BE2C (cell line): Measurements from ENCODE around the gene PRKAA2.

Experiments
- DNase-seq: peaks from one replicate; pipeline ENCODE4 v3.0.0-alpha.2; 2020
- H3K27me3 ChIP-seq: fragments of 250-450 bp; sonication (Bioruptor Pico); 2 replicates; pipeline ENCODE4 v1.5.1; 2020; ENCODE audit warnings: mild to moderate bottlenecking
- H3K36me3 ChIP-seq: fragments of 250-450 bp; sonication (Bioruptor Pico); 2 replicates; pipeline ENCODE4 v1.5.1; 2020; ENCODE audit warnings: mild to moderate bottlenecking
- H3K4me1 ChIP-seq: fragments of 250-450 bp; sonication (Bioruptor Pico); 2 replicates; pipeline ENCODE4 v1.5.1; 2020
- H3K4me3 ChIP-seq: 2 replicates; pipeline ENCODE4 v1.5.1; 2011; ENCODE audit warnings: low read depth, low read length
- H3K9me3 ChIP-seq: fragments of 250-450 bp; sonication (Bioruptor Pico); 2 replicates; pipeline ENCODE4 v1.5.1; 2020
- TF ChIP-seq, protein P1 (sequence below): IDR thresholded peaks from 2 replicates; pipeline ENCODE4 v1.5.1; 2012; ENCODE audit warnings: mild to moderate bottlenecking, low read depth, low read length

PRKAA2 gene

DNA sequence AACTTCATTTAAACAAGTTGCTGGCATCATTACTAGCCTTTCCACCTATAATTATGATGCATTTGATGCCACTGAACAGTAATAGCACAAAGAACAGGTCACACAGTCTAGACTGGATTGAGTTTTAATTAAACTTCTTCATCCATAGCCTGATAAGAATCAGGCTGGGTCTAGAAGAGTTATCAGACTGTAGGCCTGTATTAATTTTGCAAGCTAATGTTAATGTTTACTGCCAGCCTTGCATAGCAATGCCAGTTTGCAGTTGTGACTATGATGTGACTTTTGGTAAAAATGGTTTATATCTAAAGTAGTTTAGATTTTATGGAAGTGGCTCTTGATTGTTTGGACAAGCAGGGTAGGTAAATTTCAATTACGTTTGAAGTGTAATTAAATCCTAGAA is 68.0 kb downstream of the PRKAA2 start:
- no peaks in the 10 kb centered on the region for H3K36me3 ChIP-seq
- no peaks in the 10 kb centered on the region for H3K4me1 ChIP-seq
- no peaks in the 10 kb centered on the region for H3K27me3 ChIP-seq
- TF ChIP-seq, protein P1, sequence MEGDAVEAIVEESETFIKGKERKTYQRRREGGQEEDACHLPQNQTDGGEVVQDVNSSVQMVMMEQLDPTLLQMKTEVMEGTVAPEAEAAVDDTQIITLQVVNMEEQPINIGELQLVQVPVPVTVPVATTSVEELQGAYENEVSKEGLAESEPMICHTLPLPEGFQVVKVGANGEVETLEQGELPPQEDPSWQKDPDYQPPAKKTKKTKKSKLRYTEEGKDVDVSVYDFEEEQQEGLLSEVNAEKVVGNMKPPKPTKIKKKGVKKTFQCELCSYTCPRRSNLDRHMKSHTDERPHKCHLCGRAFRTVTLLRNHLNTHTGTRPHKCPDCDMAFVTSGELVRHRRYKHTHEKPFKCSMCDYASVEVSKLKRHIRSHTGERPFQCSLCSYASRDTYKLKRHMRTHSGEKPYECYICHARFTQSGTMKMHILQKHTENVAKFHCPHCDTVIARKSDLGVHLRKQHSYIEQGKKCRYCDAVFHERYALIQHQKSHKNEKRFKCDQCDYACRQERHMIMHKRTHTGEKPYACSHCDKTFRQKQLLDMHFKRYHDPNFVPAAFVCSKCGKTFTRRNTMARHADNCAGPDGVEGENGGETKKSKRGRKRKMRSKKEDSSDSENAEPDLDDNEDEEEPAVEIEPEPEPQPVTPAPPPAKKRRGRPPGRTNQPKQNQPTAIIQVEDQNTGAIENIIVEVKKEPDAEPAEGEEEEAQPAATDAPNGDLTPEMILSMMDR = no peak
- no peak overlapping the region for H3K4me3 ChIP-seq
- DNase-seq = no peak
- no peaks in the 10 kb centered on the region for H3K9me3 ChIP-seq

DNA sequence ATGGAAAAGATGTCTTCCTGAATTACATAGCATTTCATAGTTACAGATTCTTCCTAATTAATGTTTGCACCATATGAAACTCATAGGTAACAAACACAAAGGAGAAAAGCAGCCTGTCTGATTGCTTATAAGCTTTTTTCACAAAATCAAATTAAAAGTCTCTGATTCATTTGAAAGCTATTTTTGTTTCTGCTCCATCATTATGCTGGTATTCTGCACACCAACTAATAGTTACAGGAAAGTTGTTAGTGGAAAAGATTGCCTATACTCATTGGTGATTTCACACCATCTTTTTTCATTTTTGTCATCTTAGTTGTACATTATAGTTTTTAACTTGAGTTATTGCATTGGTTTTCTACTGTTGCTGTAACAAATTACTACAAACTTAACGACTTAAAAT is 70.0 kb downstream of the PRKAA2 start:
- no peaks in the 10 kb centered on the region for H3K4me1 ChIP-seq
- H3K9me3 ChIP-seq = no peaks in the 10 kb centered on the region
- no peaks in the 10 kb centered on the region for H3K36me3 ChIP-seq
- no peak overlapping the region for H3K4me3 ChIP-seq
- no peak for DNase-seq
- TF ChIP-seq, protein P1 = no peak
- H3K27me3 ChIP-seq = no peaks in the 10 kb centered on the region

DNA sequence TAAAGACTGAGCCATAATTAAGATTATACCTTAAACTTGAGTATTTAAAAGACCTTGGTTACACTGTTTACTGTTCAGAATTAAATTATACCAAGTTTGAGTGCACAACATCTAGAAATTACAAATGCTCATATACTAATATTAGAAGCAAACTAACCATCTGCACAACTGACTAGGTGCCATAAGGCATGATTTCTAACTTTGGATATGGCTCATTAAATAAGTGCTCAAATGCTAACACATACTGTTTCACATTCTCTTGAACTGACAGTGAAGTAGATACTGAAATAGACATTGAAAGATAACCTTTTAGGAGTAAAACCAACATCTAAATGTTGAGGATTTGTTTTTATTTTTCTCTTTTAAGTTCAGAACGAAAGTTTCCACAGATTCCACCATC is 74.1 kb downstream of the PRKAA2 start:
- TF ChIP-seq, protein P1 = no peak
- no peaks in the 10 kb centered on the region for H3K27me3 ChIP-seq
- H3K4me1 ChIP-seq = no peaks in the 10 kb centered on the region
- no peak for DNase-seq
- H3K36me3 ChIP-seq = no peaks in the 10 kb centered on the region
- no peak overlapping the region for H3K4me3 ChIP-seq
- H3K9me3 ChIP-seq = no peaks in the 10 kb centered on the region

DNA sequence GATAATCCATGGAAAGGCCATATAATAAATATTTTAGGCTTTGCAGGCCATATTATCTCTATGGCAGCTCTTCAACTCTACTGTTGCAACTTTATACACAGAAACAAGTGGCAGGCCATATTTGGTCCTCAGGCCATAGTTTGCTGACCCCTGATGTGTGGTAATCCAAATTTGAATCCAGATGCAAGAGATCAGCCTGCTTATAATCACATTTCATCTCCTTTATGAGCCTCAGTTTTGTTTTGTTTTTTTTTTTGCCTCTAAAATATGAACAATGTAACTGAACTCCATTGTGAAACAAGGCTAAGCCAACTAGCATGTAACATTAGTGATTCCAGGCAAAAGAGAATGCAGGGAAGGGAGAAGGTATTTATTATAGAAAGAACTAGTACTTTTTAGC is 81.6 kb downstream of the PRKAA2 start:
- TF ChIP-seq, protein P1 = no peak
- DNase-seq = no peak
- Histone ChIP-seq H3K4me3 (no peak overlapping the region), H3K4me1 (no peaks in the 10 kb centered on the region), H3K9me3 (no peaks in the 10 kb centered on the region), H3K36me3 (no peaks in the 10 kb centered on the region), H3K27me3 (no peaks in the 10 kb centered on the region)

DNA sequence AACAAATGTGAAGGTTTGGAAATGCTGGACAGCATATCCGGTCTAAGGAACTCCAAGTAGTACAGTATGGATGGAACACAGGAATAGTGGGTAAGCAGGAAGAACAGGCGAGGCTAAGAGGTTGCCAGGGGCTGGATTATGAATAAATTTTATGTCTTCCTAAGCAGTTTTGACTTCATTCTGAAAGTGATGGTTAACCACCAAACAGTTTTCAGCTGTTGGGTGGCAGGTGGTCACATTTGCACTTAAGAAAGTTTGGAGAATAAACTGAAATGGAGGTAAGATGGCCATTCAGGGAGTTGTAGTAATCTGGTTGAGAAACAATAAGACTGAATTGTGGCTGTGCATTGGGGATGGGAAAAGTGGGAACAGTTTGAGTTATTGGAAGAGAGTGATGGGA is 83.8 kb downstream of the PRKAA2 start:
- Histone ChIP-seq H3K4me3 (no peak overlapping the region), H3K27me3 (no peaks in the 10 kb centered on the region), H3K4me1 (no peaks in the 10 kb centered on the region), H3K9me3 (no peaks in the 10 kb centered on the region), H3K36me3 (no peaks in the 10 kb centered on the region)
- TF ChIP-seq, protein P1 = no peak
- no peak for DNase-seq

DNA sequence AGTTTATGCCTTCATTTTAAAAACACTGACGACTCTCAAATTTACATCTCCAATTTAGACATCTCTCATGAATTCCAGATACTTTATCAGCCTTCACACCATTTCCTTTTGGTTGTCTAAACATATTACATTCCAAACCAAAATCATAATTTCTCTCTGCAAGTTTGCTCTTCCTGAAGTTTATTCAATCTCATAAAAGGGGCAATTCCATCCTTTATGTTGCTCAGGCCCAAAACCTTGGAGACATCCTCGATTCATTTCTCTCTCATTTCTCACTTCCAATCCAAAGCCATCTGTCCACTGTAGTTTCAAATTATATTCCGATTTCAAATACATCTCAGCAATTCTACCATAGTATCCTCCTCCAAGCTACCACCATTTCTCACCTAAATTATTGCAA is 100.1 kb downstream of the PRKAA2 start:
- H3K9me3 ChIP-seq = no peaks in the 10 kb centered on the region
- no peaks in the 10 kb centered on the region for H3K27me3 ChIP-seq
- TF ChIP-seq, protein P1 = no peak
- no peaks in the 10 kb centered on the region for H3K36me3 ChIP-seq
- H3K4me3 ChIP-seq = no peak overlapping the region
- no peak for DNase-seq
- H3K4me1 ChIP-seq = no peaks in the 10 kb centered on the region
